GM19438 (cell line): ENCODE results near the gene NOA1.
"Not testable (repeated sequence)": the region's sequence is repeated elsewhere in the genome, so short reads cannot be mapped to it uniquely, and the experiment has no call there.

Source experiments
- ATAC-seq: cut with Tn5 transposase; IDR thresholded peaks from one replicate; pipeline ENCODE4 v1.9.1; 2021; ENCODE audit warnings: low read depth; ENCODE audit not compliant: unreplicated experiment

Gene NOA1

GRCh38 chr4:56959100-56959499 lies 18.3 kb downstream of the NOA1 start:
- no peak for ATAC-seq

GRCh38 chr4:56958111-56958517 lies 19.3 kb downstream of the NOA1 start:
- ATAC-seq: no peak

- no peak for ATAC-seq
These were observed 23.5 kb downstream of the NOA1 start for GRCh38 chr4:56953680-56954520.

GRCh38 chr4:56941403-56941802 lies 36.0 kb downstream of the NOA1 start:
- no peak for ATAC-seq

- no peak for ATAC-seq
These were observed 36.4 kb downstream of the NOA1 start for GRCh38 chr4:56940971-56941370.

- ATAC-seq: no peak
These were observed 37.0 kb downstream of the NOA1 start for GRCh38 chr4:56940403-56940802.

- not testable (repeated sequence) for ATAC-seq
These were observed 37.6 kb downstream of the NOA1 start for GRCh38 chr4:56939826-56940225.

- no peak for ATAC-seq
These were observed 40.1 kb downstream of the NOA1 start for GRCh38 chr4:56937262-56937661.

GRCh38 chr4:56931924-56932323 lies 45.5 kb downstream of the NOA1 start:
- no peak for ATAC-seq

GRCh38 chr4:56930638-56931037 lies 46.8 kb downstream of the NOA1 start:
- no peak for ATAC-seq

GRCh38 chr4:56927196-56927595 lies 50.2 kb downstream of the NOA1 start:
- no peak for ATAC-seq

GRCh38 chr4:56914977-56915376 lies 62.4 kb downstream of the NOA1 start:
- not testable (repeated sequence) for ATAC-seq

- ATAC-seq: no peak
These were observed 63.1 kb downstream of the NOA1 start for GRCh38 chr4:56914336-56914735.
